ENCODE data around the gene CCDC28B.

CCDC28B gene

DNA sequence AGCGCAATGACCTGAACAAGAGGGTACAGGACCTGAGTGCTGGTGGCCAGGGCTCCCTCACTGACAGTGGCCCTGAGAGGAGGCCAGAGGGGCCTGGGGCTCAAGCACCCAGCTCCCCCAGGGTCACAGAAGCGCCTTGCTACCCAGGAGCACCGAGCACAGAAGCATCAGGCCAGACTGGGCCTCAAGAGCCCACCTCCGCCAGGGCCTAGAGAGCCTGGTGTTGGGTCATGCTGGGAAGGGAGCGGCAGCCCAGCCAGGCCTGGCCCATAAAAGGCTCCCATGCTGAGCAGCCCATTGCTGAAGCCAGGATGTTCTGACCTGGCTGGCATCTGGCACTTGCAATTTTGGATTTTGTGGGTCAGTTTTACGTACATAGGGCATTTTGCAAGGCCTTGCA is 5.4 kb upstream of the CCDC28B start:
- no peak for DNase-seq (ENCODE audit: low spot score)

DNA sequence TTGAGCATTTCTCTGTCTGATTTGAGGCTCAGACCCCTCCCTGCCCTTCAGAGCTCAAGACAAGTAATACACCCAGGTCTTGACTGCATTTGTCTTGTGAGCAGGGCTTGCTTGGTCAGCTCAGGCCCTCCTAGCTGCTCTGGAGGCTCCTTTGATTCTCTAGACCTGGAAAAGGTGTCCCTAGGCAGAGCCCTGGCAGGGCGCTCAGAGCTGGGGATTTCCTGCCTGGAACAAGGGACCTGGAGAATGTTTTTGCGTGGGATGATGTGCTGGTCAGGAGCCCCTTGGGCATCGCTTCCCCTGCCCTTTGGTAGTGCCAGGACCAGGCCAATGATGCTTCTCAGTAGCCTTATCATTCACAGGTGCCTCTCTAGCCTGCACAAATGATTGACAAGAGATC is 4.9 kb upstream of the CCDC28B start:
- no peak for DNase-seq (ENCODE audit: low spot score)

DNA sequence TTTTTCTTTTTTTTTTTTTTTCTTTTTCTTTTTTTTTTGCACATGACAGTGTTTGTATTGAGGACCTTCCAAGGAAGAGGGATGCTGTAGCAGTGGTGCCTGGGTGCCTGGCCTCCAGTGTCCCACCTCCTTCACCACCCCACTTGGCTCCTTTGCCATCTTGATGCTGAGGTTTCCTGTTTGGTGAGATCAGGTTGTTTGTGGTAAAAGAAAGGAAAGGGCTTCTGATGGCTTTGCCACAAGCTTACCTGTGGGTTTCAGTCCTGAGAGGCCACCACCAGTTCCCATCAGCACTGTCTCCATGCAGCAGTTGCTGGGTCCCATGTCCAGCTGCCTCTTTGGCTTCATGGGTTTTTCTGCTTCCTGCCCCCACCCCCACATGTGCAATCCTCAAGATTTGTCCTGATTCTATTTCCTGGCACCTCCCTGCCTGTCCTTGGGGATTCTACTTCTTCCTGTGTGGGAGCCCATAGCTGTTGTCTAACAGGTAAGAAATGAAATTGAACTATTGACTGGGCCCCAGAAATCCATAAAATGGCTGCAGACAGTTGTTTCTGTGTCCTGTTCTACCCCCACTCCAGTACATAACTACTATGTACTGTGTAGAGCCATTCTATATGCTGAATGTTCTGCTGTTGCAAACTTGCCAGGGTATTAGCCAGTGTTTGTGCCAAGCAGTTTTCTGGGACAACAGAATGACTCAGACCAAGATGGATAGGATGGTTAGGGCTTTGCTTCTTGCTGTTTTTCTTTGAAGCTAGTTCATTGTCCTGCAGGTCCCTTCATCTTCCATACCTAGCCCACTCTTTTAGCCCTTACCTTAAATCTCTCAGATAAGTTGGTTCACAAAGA is 4.2 kb upstream of the CCDC28B start:
- DNase-seq (ENCODE audit: low spot score), result no peak

DNA sequence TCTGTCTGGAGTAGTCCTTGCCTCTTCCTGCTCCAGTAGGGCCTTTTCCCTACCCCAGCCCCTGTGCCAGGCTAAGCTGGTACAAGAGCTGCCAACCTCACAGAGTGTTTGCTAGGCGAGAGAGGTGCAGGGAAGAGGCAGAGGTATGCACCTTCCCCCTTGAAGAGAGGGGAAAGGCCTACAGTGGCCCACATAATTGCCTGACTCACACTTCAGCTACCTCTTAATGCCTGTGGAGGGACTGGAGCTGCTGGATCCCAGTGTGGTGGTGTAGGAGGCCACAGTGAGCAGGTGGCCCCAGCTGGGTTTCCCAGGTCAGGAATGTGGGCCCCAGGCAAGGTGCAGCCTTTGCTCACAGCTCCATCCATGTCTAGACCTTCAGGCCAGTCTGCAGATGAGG is 3.3 kb upstream of the CCDC28B start:
- no peak for DNase-seq (ENCODE audit: low spot score)

DNA sequence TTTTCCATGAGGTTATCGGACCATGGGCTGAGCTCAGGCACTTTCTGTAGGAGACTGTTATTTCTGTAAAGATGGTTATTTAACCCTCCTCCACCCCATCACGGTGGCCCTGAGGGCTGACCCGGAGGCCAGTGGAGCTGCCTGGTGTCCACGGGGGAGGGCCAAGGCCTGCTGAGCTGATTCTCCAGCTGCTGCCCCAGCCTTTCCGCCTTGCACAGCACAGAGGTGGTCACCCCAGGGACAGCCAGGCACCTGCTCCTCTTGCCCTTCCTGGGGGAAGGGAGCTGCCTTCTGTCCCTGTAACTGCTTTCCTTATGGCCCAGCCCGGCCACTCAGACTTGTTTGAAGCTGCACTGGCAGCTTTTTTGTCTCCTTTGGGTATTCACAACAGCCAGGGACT is 2.6 kb upstream of the CCDC28B start:
- no peak for DNase-seq (ENCODE audit: low spot score)

DNA sequence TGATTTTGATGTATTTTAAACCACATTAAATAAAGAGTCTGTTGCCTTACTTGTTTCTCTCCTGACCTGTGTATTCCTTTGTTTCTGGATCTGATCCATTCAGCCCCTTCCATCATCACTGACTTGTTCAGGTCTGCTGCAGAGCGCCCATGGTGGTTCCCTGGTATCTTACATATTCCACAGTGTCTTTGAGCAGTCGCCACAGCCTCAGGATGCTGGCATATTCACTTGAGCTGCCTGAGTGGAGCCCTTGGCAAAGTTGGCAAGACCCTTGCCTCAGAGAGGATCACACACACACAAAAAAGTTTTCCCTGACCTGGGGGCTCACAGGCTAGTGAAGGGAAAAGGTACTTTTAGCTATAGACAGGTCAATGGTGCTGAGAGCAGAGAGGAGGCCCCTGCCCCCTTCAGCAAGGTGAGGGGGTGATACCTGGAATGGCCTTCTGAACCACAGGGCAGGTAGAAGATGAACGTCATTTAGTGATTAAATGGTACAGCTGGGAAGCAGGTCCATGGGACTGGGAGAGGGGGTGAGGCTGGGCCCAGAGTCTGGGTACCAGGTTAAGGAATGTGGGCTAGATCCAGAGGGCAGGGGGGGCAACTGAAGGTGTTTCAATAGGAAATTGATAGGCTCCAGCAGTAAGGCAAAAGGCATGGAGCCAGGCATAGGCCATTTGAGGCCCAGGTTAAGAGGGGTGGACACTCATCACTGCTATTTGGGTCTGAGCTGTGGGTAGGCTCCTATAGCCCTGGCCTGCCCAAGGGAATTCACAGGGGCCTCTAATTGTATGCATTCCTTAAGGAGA is 2.0 kb upstream of the CCDC28B start:
- no peak for DNase-seq (ENCODE audit: low spot score)

DNA sequence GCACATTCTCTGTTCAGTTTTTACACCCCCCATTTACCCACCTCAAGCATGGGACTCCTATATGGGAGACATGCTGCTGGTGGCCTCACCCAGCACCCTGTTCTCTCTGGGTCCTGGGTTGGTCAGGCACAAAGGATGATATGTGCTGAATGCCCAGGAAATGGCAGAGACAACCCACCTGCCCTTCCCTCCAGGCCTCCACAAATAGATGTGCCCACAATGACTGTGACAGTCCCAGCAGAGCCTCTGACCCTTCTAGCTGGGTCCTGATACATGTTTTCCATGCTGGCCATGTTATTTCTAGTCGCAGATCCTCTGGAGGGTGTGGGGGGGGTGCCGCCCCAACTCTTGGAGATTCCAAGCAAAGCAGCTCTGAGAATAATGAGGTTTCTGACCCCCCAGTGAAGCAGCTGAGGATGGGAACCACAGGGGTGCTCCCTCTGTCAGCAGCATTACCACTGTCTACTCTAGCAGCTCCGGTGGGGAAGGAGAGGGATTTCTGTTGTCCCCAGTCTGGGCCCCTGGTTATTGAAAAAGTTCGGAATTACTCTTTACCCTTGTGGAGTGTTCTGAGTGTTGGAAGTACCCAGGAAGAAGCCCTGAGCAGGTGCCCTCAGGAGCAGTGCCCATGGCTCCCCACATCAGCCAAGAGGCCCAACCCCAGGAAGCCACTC is 1.2 kb upstream of the CCDC28B start:
- no peak for DNase-seq (ENCODE audit: low spot score)

DNA sequence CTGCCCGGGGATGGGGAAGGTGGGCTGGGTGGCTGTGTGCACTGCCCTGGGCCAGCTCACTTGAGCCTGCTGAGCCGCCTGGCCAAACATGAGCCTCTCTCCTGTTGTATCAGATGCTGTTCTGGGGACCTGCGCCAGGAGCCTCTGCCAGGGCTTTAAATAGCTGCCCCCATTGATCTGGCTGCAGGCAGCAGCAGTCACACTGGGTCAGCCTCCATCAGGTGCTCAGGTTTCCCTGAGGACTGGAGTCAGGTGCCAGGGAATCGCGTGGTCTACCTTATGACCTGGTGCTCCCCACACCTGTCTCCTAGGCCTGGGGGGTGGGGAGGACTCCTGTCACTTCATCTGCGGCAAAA is 700 bp upstream of the CCDC28B start:
- DNase-seq (ENCODE audit: low spot score), result no peak

DNA sequence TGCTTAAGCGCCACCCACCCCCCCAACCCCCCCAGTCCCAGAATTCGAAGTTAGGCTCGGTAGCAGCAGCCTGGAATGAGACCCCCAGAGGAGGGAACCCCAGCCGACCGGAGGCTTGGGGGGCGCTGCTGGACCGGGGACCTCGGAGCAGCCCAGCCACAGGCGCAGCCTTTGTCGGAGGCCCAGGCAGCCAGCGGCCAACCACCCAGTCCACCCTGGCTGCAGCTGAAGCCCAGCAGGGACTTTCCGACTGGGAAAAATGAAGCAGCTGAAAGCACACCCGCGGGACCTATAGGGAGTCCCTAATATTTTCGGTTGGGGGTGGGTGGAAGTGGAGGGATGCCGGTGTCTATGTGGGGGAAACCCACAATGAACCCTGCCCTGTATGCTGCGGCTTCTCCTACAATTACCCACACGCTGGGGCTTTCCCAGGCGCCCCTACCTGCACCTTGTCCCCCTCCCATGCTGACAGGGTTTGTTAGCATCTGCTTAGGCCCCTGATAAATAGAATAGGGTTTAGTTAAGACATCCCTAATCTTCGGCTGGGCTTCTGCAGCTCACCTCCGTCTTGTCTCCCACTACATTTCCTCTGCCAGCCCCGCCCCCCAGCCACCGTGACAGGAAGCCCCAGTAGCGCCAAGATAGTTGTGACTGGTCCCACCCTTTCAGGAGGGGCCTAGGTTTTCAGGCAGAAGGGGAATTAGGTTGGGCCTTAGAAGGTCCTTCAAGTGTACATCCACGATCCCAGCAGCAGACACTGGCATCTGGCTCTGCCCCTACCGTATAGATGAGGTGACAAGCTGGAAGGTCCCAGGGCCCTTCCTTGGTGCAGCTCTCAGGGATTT is 838 bp downstream of the CCDC28B start:
- DNase-seq (ENCODE audit: low spot score), result peak; percentile 78

DNA sequence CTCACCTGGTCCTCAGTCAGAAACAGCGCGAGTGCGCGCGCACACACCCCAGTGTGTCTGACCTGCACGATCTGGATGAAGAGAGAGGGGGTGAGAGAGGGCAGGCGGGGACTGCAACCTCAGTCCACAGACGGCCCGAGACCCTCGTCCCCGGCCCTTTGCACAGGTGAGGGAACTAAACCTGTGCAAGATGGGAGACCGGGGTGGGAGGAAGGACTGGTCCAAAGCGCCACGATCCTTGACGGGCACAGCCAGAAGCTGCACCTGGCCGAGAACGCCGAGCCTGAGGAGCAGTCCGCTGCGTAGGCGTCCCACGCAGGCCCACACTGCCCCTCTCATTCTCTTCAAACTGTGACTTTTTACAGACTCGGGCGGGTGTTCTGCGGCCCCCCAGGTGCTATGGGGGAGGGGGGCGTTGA is 4.6 kb downstream of the CCDC28B start:
- DNase-seq (ENCODE audit: low spot score), result no peak

DNA sequence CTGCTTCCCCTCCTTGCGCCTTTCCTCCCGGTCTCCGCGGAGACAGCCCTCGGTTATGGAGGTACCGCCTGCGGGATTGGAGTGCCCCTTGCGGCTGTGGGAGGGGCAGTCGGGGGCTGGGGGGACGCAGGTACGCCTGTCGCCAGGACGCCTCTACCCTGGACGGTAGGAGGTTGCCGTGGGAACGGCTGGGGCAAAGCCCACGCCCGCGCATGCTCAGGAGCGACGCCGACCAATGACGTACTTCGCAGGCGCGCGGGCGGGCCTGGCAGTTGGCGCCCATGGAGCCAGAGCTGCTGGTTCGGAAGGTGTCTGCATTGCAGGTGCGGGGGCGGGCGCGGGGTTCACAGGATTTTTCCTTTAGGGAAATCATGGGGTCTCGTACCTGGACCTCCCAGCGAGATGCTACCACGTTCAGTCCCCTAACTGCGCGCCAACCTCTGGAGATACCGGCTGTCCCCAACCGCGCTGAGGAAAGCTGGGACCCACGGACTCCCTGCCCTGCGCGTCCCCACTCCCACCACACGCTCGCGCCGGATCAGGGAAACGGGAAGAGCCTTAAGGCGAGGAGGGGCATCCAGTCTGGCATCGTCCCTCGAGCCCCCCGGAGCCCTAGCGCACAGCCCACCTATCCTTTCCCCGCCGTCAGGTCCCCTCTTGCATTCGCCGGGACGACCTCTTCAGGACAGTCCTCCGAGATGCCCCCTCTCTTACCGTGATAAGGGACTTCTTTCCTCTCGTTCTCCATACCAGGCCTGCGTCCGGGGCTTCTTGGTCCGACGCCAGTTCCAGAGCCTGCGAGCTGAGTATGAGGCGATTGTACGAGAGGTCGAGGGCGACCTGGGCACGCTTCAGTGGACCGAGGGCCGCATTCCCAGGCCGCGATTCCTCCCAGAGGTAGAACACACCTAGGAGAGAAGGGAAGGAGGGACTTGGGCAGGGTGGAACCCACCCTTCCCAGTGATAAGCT is 5.3 kb downstream of the CCDC28B start, which contains the start of gene IQCC:
TSS of gene IQCC (plus strand) at position 271 of the 970 bp plus-strand sequence. CDS start at position 282, 11 bp downstream.
- DNase-seq (ENCODE audit: low spot score), result peak; percentile 95

DNA sequence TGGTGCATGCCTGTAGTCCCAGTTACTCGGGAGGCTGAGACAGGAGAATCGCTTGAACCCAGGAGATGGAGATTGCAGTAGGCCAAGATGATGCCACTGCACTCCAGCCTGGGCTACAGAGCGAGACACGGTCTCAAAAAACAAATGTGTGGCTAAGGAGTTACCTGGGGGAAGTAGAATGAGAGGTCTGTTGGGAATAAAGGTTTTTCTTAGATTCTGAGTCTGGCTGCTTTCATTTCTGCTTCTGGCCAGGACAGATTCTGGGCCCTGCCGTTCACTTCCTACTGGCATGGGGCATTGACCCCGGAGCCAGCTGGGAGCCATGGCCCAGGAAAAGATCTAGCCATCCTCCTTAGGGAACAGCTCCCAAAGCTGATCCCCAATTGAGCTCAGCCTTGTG is 8.1 kb downstream of the CCDC28B start:
- DNase-seq (ENCODE audit: low spot score), result no peak

DNA sequence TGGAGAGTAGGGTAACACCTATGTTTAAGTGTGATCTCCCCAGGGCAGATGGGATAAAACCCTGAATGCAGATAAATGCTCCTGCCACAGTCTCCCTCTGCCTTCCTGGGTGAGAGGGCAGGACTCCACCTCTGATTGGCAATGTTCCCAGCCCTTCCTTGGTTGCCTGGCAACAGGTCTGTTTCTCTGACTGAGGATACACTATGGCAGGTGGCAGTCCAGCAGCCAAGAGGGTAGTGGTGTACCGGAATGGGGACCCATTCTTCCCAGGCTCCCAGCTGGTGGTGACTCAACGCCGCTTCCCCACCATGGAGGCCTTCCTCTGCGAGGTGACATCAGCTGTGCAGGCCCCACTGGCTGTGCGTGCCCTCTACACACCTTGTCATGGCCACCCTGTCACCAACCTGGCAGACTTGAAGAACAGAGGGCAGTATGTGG is 8.5 kb downstream of the CCDC28B start, which contains the start of gene DCDC2B:
TSS of gene DCDC2B (plus strand) at position 199 of the 438 bp plus-strand sequence. CDS start at position 204, 5 bp downstream.
- DNase-seq (ENCODE audit: low spot score), result no peak

DNA sequence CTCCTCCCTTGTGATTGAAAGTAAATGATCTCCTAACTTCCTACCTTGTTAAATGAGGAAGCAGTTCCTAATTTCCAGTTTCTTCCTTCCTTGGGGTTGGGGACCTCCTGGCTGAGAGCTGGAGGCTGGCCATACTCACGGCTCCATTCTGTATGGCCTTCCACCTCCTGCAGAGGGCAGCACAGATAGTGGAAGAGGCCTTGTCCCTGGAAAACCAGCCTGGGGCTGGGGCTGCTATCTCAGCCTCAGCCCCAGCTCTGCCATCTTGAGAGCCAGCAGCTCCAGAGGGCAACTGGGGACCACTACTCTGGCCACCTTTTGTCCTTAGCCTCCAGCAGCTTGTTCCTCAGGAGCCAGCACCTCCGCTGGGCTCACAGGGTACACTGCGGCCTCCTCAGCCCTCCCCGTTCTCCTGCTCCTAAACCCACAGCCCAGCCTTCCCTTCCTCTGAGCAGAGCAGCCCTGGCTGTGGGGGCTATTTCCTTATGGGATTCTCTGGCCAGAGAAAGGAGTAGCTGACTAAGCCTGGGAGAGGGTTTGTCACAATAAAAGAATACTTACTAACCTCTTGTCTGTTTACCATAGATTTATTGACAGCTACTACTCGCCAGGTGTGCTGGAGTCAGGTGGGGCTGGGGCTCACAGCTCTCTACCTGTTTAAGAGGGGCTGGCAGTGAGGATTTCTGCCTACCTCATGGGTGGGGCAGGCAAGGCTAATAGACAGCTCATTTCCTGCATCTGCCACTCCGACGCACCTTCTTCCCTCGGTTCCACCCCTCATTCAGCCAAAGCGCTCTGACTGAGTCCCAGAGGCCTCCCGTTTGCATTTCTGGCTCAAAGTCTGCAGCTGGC is 15.5 kb downstream of the CCDC28B start:
- DNase-seq (ENCODE audit: low spot score), result peak; percentile 84

DNA sequence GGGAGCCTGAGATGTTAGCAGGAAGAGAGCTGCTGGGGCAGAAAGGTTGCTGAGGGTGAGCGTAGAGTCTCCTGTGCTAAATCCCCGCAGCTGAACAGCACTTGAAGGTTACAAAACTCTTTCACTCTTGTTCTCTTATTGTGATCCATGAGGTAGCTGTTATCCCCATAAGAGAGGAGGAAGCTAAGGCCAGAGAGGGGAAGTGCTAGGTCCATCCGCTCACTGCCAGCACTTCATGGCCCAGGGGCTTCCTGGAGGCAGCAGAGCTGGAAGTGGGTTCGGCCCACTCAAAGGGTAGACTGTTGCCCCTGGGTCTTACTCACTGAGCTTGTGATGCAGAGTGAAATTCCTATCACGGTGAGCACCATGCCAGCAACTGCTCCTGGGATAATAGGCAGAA is 16.2 kb downstream of the CCDC28B start:
- DNase-seq (ENCODE audit: low spot score), result no peak

DNA sequence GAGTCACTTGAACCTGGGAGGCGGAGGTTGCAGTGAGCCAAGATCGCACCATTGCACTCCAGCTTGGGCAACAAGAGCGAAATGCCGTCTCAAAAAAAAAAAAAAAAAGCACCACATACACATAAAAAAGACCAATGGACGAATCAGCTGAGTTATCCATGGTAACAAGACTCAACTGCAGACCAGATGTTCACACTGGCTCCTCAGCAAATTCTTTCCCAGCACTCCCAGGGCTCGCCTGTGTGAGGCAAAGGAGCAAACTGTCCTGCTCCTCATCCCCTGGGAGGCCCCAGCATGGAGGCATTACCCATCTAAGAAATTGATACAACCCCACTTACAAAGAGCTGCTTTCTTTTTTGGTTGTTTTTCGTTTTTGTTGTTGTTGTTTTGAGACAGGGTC is 18.6 kb downstream of the CCDC28B start:
- no peak for DNase-seq (ENCODE audit: low spot score)

DNA sequence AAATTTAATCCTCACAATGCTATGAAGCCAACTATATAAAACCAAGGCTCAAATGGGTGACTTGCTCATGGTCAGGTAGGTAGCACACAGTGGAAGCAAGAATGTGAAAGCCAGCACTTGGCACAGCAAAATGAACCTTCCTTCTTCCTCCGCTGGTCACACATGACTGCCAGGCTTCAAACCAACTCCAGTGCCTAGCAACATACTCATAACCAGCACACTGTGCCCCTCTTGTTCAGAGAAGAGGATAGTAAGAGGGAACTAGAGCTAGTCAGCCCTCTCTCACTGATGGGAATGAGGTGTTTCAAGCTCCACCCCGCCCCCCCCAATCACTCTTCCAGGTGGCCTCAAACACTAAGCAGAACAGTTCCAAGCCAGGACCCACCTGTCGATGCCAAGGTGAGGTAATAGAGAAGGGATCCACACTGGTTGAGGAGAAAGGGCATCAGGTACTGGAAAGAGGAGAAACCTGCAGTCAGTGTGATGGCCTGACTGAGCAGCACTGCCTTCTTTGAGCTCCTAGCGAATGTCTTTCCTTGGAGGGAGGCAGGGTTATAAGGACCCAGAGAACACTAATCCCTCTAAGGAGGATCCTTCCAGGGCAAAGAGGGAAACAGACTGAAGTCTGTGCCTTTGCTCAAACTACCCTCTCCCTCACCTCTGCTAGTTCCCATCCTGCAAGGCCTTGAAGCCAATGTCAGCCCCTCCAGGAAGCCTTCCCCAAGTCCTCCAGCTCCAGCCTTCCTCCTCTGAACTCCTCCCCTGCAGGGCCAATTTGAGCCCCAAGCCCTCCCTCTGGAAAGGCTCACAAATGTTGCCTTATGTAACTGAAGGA is 20.6 kb downstream of the CCDC28B start:
- DNase-seq (ENCODE audit: low spot score), result no peak

DNA sequence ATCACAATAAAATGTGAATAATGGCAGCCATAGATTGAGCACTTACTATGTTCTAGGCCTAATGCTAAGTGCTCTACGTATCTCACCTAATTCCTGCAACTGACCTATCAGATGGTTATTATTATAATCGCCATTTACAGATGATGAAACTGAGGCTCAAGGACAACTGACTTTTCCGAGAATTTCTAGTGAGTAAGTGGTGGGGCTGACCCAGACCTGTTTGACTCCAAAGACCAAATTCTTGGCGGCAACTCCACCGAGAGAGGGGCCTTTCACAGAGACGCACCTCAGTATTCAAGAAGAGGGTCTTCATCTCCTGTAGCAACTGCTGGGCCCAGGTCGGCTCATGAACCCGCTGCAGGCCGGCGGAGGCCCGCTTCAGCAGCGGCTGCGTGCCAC is 21.2 kb downstream of the CCDC28B start:
- no peak for DNase-seq (ENCODE audit: low spot score)

Measured in hepatic stellate cell (primary cell).